ENCODE results near the gene CBY1.

- TF ChIP-seq POLR2A (IDR thresholded peaks at IDR 0.05) (no peak), CTCF (IDR thresholded peaks at IDR 0.05) (no peak)
Measured at GRCh38 chr22:38618258-38618657, 38.2 kb upstream of the CBY1 start.

Data from esophagus squamous epithelium (tissue), 4 donors.